GM21390 (cell line): ENCODE measurements around the gene NDUFB11.
"Not testable (repeated sequence)": the region's sequence is repeated elsewhere in the genome, so short reads cannot be mapped to it uniquely, and the experiment has no call there.

Source experiments
- ATAC-seq: cut with Tn5 transposase; IDR thresholded peaks from one replicate; pipeline ENCODE4 v1.9.1; 2021; ENCODE audit not compliant: unreplicated experiment

The NDUFB11 gene

DNA sequence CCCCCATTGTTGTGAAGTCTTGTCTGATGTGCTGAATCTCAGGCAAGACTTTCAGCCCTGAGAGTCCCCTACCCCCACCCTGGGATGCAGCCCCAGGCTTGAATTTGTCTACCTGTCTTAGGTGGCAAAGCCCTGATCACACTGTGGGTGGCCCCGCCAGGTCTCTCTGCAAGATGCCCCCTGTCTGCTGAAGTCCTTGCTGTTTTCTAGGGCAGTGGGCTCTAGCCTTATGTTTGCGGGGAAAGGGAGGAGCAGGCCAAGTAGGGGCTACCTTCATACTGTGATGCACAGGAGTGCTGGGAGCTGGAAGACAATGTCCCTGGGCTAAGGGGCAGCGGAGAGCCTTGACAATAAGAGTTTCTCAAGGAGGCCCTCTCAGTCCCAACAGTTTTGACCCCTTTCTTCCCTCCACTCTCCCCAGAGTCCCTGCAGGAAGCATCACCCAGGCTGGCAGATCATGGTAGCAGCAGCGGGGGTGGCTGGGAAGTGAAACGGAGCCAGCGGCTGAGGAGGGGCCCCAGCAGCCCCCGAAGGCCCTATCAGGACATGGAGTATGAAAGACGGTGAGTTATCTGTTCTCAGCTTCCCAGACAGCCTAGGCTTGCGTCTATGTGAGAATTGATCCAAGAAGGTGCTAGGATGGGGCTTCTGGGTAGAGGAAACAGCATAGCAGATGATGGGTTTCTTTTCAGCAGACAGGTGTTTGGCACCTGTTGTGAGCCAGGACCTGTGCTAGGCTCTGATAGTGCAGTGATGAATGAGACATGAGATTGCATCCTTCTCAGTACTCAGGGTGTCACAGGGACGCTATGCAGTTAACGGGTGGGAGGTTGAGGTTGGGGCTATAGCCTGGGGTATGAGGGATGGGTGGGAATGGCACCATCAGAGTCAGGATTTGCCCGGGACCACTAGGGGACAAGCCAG lies 2.7 kb upstream of the NDUFB11 start:
- no peak for ATAC-seq

GRCh38 chrX:47146121-47146935 lies 1.8 kb upstream of the NDUFB11 start:
- ATAC-seq: no peak

DNA sequence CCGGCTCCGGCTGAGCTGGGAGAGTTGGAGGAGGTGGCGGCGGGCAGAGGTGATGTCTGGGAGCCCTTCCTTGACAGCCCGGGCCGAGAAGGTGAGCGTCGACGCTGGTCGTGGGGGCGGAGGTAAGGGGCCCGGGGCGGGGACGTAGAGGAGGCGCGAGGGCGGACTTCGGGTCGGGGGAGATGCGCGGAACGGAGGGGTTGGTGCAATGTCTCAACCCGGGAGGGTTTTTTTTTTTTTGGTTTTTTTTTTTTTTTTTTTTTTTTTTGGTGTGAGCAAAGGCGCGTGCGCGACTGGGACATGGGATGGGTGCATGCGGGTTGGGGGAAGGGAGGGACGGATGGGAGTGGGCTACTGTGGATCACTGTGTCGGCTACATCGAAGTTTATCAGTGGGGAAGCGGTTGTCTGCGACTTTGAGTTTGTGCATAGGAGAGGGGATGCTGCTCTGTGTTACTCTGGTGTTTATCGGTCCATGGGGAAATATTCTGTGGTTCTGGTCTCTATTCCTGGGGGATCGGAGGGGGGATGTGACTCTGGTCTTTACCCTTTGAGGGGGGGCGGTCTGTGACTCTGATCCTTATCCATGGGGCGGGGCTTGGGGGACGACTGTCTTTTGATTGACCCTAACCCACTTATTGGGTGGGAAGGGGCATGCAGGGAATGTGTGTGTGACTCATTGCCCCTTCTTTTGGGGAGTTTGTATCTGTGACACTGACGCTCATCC lies 1.1 kb upstream of the NDUFB11 start:
- ATAC-seq: peak; percentile 12

GRCh38 chrX:47143894-47144625 lies 442 bp downstream of the NDUFB11 start:
- peak; percentile 6 for ATAC-seq

- ATAC-seq: no peak
Measured at GRCh38 chrX:47138171-47138570, 6.3 kb downstream of the NDUFB11 start.

GRCh38 chrX:47135650-47136049 lies 8.9 kb downstream of the NDUFB11 start:
- not testable (repeated sequence) for ATAC-seq

DNA sequence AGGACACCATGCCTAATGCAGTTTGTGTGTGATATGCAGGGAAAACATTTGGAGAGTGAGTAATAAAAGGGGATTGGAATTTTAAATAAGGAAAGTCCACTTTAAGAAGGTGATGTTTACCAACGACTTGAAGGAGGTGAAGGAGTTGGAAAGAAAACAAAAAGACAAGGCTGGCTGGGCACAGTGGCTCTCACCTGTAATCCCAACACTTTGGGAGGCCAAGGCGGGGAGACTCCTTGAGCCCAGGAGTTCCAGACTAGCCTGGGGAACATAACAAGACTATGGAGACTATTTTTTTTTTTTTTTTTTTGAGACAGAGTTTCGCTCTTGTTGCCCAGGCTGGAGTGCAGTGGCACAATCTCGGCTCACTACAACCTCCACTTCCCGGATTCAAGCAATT lies 11.0 kb downstream of the NDUFB11 start:
- ATAC-seq: no peak

DNA sequence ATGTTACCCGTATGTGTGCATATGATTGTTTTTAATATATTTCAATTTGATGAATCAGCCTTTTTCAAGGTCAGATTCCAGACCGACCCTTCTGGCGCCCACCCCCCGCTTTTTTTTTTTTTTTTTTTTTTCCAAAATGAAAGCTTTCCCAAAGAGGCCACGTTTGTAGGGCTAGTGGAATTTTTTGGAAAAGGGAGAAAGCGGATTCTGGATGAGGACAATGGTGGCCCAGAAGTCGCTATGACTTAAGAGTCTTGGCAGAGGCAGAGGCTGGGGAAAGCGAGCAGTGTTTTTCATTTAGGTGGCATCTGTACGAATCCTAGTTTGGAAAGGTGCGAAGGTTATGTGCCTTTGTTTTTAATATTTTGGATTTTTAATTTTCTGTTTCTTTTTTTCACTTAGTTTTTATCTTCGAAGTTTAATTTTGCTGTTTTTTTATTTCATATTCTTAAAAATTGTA lies 14.6 kb downstream of the NDUFB11 start:
- ATAC-seq: no peak

DNA sequence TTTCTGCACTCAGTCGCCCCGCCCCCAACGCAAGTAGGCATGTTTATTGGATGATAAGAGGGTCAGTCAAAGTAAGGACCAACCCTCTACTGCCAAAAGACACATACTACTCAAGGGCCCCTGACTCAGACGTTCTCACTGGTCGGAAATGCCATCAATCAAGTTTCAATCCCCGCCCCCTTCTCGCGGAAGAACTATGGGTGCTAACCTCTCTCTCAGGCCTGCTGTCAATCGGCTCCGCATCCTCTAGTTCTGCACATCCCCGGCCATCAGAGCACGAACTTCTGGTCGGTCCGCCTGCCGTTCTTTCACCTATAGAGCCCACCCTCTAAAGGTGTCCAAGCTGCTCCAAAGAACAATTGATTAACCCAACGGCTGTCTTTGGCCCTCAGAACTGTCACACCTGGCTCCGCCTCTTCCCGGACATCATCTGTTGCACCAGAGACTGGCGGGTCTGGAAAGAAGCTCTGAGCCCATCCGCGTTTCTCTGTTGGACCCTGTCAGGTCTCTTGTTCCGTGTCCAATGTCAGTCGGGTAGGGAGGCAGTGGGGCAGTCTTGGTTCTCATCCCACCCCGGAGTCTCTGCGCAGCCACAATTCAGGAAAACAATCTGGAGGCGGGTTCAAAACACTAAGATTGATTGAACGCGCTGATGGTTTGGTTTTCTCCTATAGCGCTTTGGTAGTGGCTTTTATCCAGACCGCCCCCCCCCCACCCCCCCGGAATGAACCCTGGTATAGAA lies 15.2 kb downstream of the NDUFB11 start:
- peak; percentile 97 for ATAC-seq

DNA sequence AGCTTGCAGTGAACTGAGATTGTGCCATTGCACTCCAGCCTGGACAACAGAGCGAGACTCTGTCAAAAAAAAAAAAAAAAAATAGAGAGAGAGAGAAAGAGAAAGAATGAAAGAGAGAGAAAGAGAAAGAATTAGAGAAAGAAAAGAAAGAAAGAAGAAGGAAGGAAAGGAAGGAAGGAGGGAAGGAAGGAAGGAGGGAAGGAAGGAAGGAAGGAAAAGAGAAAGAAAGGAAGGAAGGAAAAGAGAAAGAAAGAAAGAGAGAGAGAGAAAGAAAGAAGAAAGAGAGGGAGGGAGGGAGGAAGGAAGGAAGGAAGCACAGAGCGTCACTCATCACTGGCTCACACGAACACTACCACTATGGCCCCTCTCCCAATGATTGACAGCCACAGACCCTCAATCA lies 20.0 kb downstream of the NDUFB11 start:
- not testable (repeated sequence) for ATAC-seq

DNA sequence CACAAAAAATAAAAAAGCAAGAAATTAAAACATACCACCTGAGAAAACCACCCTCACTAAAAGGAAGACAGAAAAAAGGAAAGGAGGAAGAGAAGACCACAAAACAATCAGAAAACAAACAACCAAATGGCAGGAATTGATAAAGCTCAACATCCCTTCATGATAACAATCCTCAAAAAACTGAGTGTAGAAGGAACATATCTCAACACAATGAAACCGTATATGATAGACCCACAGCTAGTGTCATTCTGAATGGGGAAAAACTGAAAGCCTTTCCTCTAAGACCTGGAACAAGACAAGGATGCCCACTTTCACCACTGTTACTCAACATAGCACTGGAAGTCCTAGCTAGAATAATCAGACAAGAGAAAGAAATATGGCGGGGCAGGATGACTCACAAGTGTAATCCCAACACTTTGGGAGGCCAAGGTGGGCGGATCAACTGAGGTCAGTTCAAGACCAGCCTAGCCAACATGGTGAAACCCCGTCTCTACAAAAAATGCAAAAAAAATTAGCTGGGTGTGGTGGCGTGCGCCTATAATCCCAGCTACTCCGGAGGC lies 27.9 kb downstream of the NDUFB11 start:
- ATAC-seq: not testable (repeated sequence)

DNA sequence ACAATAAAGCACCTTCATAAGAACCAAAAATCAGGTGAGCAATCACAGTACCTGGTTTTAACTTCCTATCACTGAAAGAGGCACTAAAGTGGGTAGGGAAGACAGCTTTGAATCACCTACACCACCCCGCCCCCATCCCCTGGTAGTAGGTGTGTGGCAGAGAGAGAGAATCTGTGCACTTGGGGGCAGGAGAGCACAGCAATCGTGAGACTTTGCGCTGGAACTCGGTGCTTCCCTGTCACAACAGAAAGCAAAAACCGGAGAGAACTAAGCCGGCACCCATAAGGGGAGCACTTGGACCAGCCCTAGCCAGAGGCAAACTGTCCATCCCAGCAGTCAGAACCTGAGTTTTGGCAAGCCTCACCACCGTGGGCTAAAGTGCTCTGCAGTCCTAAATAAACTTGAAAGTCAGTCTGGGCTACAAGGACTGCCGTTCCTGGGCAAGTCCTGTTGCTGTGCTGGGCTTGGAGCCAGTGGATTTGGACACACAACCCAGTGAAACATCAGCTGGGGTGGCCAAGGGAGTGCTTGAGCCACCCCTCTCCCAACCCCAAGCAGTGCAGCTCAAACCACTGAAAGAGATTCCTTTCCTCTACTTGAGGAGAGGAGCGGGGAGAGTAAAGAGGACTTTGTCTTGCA lies 32.1 kb downstream of the NDUFB11 start:
- ATAC-seq: no peak

- not testable (repeated sequence) for ATAC-seq
Measured at GRCh38 chrX:47110936-47111615, 33.4 kb downstream of the NDUFB11 start.

DNA sequence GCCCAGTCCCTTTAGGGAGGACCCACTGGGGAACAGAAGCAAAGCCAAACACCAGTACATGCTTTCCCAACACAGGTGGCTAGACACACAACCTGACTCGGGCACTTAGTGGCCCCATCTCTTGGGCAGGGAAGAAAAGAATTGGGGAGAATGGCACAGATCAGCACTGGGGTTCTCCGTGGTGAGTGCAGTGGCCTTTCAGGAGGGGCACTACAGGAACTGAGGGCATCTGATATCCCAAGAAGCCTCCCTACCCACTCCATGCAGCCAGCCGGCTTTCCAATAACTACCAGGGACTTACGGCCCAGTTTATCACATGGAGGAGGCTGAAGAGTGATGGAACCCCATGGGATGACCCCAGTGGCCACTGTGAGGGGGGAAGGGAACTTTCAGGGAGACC lies 43.3 kb downstream of the NDUFB11 start:
- no peak for ATAC-seq

- no peak for ATAC-seq
Measured at GRCh38 chrX:47098338-47099094, 46.0 kb downstream of the NDUFB11 start.

- ATAC-seq: no peak
Measured at GRCh38 chrX:47097018-47097417, 47.5 kb downstream of the NDUFB11 start.

DNA sequence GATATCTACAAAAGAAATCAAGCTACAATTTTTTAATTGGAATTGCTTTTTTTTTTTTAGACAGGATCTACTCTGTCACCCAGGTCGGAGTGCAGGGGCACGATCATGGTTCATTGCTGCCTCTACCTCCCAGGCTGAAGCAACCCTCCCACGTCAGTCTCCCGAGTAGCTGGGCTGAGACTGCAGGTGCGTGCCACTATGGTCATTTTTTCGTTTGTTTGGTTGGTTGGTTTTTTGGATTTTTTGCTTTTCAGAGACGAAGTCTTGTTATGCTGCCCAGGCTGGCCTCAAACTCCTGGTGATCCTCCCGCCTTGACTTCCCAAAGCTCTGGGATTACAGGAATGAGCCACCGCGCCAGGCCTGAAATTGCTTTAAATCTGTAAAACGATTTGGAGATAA lies 50.6 kb downstream of the NDUFB11 start:
- no peak for ATAC-seq

DNA sequence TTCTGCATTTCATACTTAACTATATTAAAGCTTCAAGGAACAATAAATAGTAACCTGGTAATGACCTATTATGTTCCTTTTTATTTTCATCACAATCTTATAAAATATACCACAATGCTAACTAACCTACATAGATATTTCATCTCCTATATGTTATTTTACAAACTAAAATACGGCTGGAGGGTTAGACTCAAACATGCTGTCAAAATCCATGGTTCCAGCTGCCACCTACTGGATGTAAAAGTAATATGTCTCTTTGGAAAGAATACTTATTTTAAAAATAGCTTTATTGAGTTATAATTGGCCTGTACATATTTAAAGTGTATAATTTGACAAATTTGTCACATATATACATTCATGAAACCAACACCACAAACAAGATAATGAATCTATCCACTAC lies 51.3 kb downstream of the NDUFB11 start:
- ATAC-seq: no peak
